ENCODE data around the gene TLR4. TPM values are rescaled to one million over a fixed set of nuclear protein-coding genes. Genes with fewer than 3 reads are reported as not detected.

TLR4 gene
- total and polyA plus RNA-seq, 4 donors = 4.5 to 41.6 (median 25.9) TPM

GRCh38 chr9:117757561-117758190, 53.5 kb downstream of the TLR4 start:
- Histone ChIP-seq H3K27ac (ENCODE audit: low read depth in 1 of 2, low read length in 1 of 2) (no peak overlapping the region), H3K9ac (ENCODE audit: insufficient read depth in 1 of 2, low read length in 2 of 2) (no peak overlapping the region), H3K27me3 (ENCODE audit: control insufficient read depth in 3 of 3, insufficient read depth in 3 of 3, low read length in 2 of 3) (peaks cover 0 to 4% (median 2%) of the 10 kb centered on the region in 3 donors), H3K9me3 (ENCODE audit: control insufficient read depth in 4 of 4, insufficient read depth in 3 of 4, low read length in 3 of 4) (no peaks in the 10 kb centered on the region), H3K36me3 (ENCODE audit: control insufficient read depth in 4 of 4, insufficient read depth in 4 of 4, low read length in 4 of 4) (no peaks in the 10 kb centered on the region), H3K4me3 (no peak overlapping the region), H3K4me1 (ENCODE audit: control insufficient read depth in 5 of 5, insufficient read depth in 5 of 5, low read length in 5 of 5) (no peaks in the 10 kb centered on the region)
- WGBS, 2 donors = 63 to 66% methylated on average over 5 of the region's 5 CpGs
- no peak for TF ChIP-seq CTCF (IDR thresholded peaks at IDR 0.05; ENCODE audit: control extremely low read depth, extremely low read depth)
- ATAC-seq (ENCODE audit: insufficient read depth, low FRiP score) (no peak), DNase-seq (peak in 1 of 3 donors; percentile 2)

- Histone ChIP-seq H3K4me3 (no peak overlapping the region), H3K27ac (ENCODE audit: low read depth in 1 of 2, low read length in 1 of 2) (no peak overlapping the region), H3K36me3 (ENCODE audit: control insufficient read depth in 4 of 4, insufficient read depth in 4 of 4, low read length in 4 of 4) (no peaks in the 10 kb centered on the region), H3K9me3 (ENCODE audit: control insufficient read depth in 4 of 4, insufficient read depth in 3 of 4, low read length in 3 of 4) (no peaks in the 10 kb centered on the region), H3K9ac (ENCODE audit: insufficient read depth in 1 of 2, low read length in 2 of 2) (no peak overlapping the region), H3K27me3 (ENCODE audit: control insufficient read depth in 3 of 3, insufficient read depth in 3 of 3, low read length in 2 of 3) (no peaks in the 10 kb centered on the region), H3K4me1 (ENCODE audit: control insufficient read depth in 5 of 5, insufficient read depth in 5 of 5, low read length in 5 of 5) (no peaks in the 10 kb centered on the region)
- no peak for ATAC-seq (ENCODE audit: insufficient read depth, low FRiP score)
- no peak for DNase-seq
- TF ChIP-seq CTCF (IDR thresholded peaks at IDR 0.05; ENCODE audit: control extremely low read depth, extremely low read depth) = no peak
- WGBS, 2 donors = 69 to 75% methylated on average over 4 of the region's 4 CpGs
Observed at GRCh38 chr9:117763314-117763713, 59.1 kb downstream of the TLR4 start.

GRCh38 chr9:117768750-117769395, 64.7 kb downstream of the TLR4 start:
- H3K9ac ChIP-seq (ENCODE audit: insufficient read depth in 1 of 2, low read length in 2 of 2) = no peak overlapping the region
- H3K9me3 ChIP-seq (ENCODE audit: control insufficient read depth in 4 of 4, insufficient read depth in 3 of 4, low read length in 3 of 4) = no peaks in the 10 kb centered on the region
- no peaks in the 10 kb centered on the region for H3K4me1 ChIP-seq (ENCODE audit: control insufficient read depth in 5 of 5, insufficient read depth in 5 of 5, low read length in 5 of 5)
- no peaks in the 10 kb centered on the region for H3K36me3 ChIP-seq (ENCODE audit: control insufficient read depth in 4 of 4, insufficient read depth in 4 of 4, low read length in 4 of 4)
- H3K27ac ChIP-seq (ENCODE audit: low read depth in 1 of 2, low read length in 1 of 2) = no peak overlapping the region
- ATAC-seq (ENCODE audit: insufficient read depth, low FRiP score) (no peak), DNase-seq (peak in 2 of 3 donors; percentile 16 to 24)
- no peak overlapping the region for H3K4me3 ChIP-seq
- TF ChIP-seq CTCF (IDR thresholded peaks at IDR 0.05; ENCODE audit: control extremely low read depth, extremely low read depth) = no peak
- H3K27me3 ChIP-seq (ENCODE audit: control insufficient read depth in 3 of 3, insufficient read depth in 3 of 3, low read length in 2 of 3) = no peaks in the 10 kb centered on the region
- 45 to 53% methylated on average over 4 of the region's 4 CpGs for WGBS, 2 donors
